PFSK-1 (cell line): ENCODE measurements around the gene KDM4B.

ENCODE experiments used
- POLR2AphosphoS5 ChIP-seq: IDR thresholded peaks from 2 replicates; pipeline ENCODE4 v1.6.1; 2012; ENCODE audit warnings: low read depth, mild to moderate bottlenecking, control low read depth, low read length, moderate library complexity
- TF ChIP-seq, protein P1 (sequence below), 2 experiments: IDR thresholded peaks; 2 replicates each; pipeline versions ENCODE4 v1.6.1 to v1.8.0; 2011 to 2012; ENCODE audit warnings: low read depth in 2 of 2, low read length in 2 of 2, control low read depth in 1 of 2, inconsistent platforms in 1 of 2, mild to moderate bottlenecking in 1 of 2, moderate library complexity in 1 of 2; ENCODE audit not compliant: insufficient read depth in 1 of 2

DNA sequence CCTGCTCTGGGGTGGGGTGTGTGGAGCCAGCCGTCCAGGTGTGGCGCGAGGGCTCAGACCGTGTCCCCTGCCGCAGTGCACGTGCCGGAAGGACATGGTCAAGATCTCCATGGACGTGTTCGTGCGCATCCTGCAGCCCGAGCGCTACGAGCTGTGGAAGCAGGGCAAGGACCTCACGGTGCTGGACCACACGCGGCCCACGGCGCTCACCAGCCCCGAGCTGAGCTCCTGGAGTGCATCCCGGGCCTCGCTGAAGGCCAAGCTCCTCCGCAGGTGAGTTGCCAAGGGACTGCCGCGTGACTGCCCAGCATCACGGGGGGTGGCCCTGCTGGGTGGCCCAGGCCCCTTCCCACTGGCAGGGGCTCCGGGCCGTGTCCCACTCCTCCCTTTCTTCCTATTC is 141.6 kb downstream of the KDM4B start:
- TF ChIP-seq POLR2AphosphoS5 = no peak
- TF ChIP-seq, protein P1, sequence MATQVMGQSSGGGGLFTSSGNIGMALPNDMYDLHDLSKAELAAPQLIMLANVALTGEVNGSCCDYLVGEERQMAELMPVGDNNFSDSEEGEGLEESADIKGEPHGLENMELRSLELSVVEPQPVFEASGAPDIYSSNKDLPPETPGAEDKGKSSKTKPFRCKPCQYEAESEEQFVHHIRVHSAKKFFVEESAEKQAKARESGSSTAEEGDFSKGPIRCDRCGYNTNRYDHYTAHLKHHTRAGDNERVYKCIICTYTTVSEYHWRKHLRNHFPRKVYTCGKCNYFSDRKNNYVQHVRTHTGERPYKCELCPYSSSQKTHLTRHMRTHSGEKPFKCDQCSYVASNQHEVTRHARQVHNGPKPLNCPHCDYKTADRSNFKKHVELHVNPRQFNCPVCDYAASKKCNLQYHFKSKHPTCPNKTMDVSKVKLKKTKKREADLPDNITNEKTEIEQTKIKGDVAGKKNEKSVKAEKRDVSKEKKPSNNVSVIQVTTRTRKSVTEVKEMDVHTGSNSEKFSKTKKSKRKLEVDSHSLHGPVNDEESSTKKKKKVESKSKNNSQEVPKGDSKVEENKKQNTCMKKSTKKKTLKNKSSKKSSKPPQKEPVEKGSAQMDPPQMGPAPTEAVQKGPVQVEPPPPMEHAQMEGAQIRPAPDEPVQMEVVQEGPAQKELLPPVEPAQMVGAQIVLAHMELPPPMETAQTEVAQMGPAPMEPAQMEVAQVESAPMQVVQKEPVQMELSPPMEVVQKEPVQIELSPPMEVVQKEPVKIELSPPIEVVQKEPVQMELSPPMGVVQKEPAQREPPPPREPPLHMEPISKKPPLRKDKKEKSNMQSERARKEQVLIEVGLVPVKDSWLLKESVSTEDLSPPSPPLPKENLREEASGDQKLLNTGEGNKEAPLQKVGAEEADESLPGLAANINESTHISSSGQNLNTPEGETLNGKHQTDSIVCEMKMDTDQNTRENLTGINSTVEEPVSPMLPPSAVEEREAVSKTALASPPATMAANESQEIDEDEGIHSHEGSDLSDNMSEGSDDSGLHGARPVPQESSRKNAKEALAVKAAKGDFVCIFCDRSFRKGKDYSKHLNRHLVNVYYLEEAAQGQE (IDR thresholded peaks at IDR 0.05; ENCODE audit: insufficient read depth in 1 of 2, low read depth in 2 of 2, low read length in 2 of 2) = no peak
